ENCODE measurements around the gene NPC1L1. TPM values are rescaled to one million over a fixed set of nuclear protein-coding genes. Genes with fewer than 3 reads are reported as not detected.
A peak's percentile ranks its signal among the peaks of the same experiment; 100 is the strongest.

The NPC1L1 gene
- total RNA-seq, 2 donors from 2014 or later = not detected

- Histone ChIP-seq H3K36me3 (peaks cover 40% of the 10 kb centered on the region), H3K4me1 (peaks cover 0 to 30% of the 10 kb centered on the region in 2 donors), H3K27me3 (no peaks in the 10 kb centered on the region), H3K4me3 (no peak overlapping the region), H3K27ac (peak overlapping the region in 1 of 2 donors; percentile 49), H3K9me3 (peaks cover 0 to 2% of the 10 kb centered on the region in 2 donors)
- DNase-seq (ENCODE audit: low spot score) = no peak
- TF ChIP-seq CTCF (IDR thresholded peaks at IDR 0.05) = no peak
Observed at GRCh38 chr7:44477938-44478337, 63.2 kb downstream of the NPC1L1 start.

GRCh38 chr7:44477063-44477830 is 63.9 kb downstream of the NPC1L1 start:
- Histone ChIP-seq H3K4me3 (no peak overlapping the region), H3K27ac (peak overlapping the region; percentile 49 to 57), H3K4me1 (peaks cover 0 to 37% of the 10 kb centered on the region in 2 donors), H3K36me3 (peaks cover 33% of the 10 kb centered on the region), H3K9me3 (no peaks in the 10 kb centered on the region), H3K27me3 (no peaks in the 10 kb centered on the region)
- peak; percentile 80 to 91 for TF ChIP-seq CTCF (IDR thresholded peaks at IDR 0.05)
- DNase-seq (ENCODE audit: low spot score) = peak; percentile 71

GRCh38 chr7:44476313-44476712 is 64.8 kb downstream of the NPC1L1 start:
- no peak for DNase-seq (ENCODE audit: low spot score)
- no peak for TF ChIP-seq CTCF (IDR thresholded peaks at IDR 0.05)
- no peak overlapping the region for H3K4me3 ChIP-seq
- H3K27ac ChIP-seq = peak overlapping the region; percentile 49 to 57
- H3K36me3 ChIP-seq = peaks cover 26% of the 10 kb centered on the region
- peaks cover 0 to 37% of the 10 kb centered on the region in 2 donors for H3K4me1 ChIP-seq
- H3K9me3 ChIP-seq = no peaks in the 10 kb centered on the region
- no peaks in the 10 kb centered on the region for H3K27me3 ChIP-seq

- H3K27ac ChIP-seq = peak overlapping the region; percentile 47 to 63
- peaks cover 0 to 47% of the 10 kb centered on the region in 2 donors for H3K4me1 ChIP-seq
- no peaks in the 10 kb centered on the region for H3K27me3 ChIP-seq
- H3K4me3 ChIP-seq = no peak overlapping the region
- H3K9me3 ChIP-seq = no peaks in the 10 kb centered on the region
- H3K36me3 ChIP-seq = peaks cover 1% of the 10 kb centered on the region
- TF ChIP-seq CTCF (IDR thresholded peaks at IDR 0.05) = no peak
- DNase-seq (ENCODE audit: low spot score) = no peak
Observed at GRCh38 chr7:44473295-44473694, 67.8 kb downstream of the NPC1L1 start.

- peaks cover 0 to 45% of the 10 kb centered on the region in 2 donors for H3K4me1 ChIP-seq
- H3K4me3 ChIP-seq = no peak overlapping the region
- no peak for DNase-seq (ENCODE audit: low spot score)
- no peaks in the 10 kb centered on the region for H3K36me3 ChIP-seq
- no peaks in the 10 kb centered on the region for H3K27me3 ChIP-seq
- H3K9me3 ChIP-seq = no peaks in the 10 kb centered on the region
- peak overlapping the region; percentile 47 to 63 for H3K27ac ChIP-seq
- TF ChIP-seq CTCF (IDR thresholded peaks at IDR 0.05) = no peak
Observed at GRCh38 chr7:44472843-44473242, 68.3 kb downstream of the NPC1L1 start.

All from right atrium auricular region (tissue), 2 donors.